ENCODE results near the gene HEXIM1. TPM values are rescaled to one million over a fixed set of nuclear protein-coding genes. Genes with fewer than 3 reads are reported as not detected.

Gene HEXIM1
- total and polyA plus RNA-seq, 4 donors: 40.8 to 64.0 (median 55.7) TPM

DNA sequence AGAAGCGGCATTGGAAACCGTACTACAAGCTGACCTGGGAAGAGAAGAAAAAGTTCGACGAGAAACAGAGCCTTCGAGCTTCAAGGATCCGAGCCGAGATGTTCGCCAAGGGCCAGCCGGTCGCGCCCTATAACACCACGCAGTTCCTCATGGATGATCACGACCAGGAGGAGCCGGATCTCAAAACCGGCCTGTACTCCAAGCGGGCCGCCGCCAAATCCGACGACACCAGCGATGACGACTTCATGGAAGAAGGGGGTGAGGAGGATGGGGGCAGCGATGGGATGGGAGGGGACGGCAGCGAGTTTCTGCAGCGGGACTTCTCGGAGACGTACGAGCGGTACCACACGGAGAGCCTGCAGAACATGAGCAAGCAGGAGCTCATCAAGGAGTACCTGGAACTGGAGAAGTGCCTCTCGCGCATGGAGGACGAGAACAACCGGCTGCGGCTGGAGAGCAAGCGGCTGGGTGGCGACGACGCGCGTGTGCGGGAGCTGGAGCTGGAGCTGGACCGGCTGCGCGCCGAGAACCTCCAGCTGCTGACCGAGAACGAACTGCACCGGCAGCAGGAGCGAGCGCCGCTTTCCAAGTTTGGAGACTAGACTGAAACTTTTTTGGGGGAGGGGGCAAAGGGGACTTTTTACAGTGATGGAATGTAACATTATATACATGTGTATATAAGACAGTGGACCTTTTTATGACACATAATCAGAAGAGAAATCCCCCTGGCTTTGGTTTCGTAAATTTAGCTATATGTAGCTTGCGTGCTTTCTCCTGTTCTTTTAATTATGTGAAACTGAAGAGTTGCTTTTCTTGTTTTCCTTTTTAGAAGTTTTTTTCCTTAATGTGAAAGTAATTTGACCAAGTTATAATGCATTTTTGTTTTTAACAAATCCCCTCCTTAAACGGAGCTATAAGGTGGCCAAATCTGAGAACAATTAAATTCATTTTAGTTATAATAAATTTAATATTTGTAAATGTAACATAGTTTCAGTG lies 1.7 kb downstream of the HEXIM1 start:
- Histone ChIP-seq H3K9me3 (ENCODE audit: control insufficient read depth, low read length) (no peaks in the 10 kb centered on the region), H3K27ac (ENCODE audit: low read depth in 1 of 2, low read length in 2 of 2) (peak overlapping the region; percentile 71 to 94), H3K36me3 (ENCODE audit: control insufficient read depth in 1 of 2, insufficient read depth in 2 of 2, low read length in 1 of 2) (no peaks in the 10 kb centered on the region), H3K27me3 (ENCODE audit: control insufficient read depth in 1 of 2, insufficient read depth in 2 of 2, low read length in 1 of 2) (peaks cover 0 to 2% of the 10 kb centered on the region in 2 donors), H3K4me1 (ENCODE audit: control insufficient read depth in 1 of 2, insufficient read depth in 2 of 2, low read length in 2 of 2) (peaks cover 0 to 2% of the 10 kb centered on the region in 2 donors), H3K4me3 (ENCODE audit: low read length in 2 of 2) (peak overlapping the region; percentile 60 to 64)
- intact Hi-C loops (cut with DNase I): loop anchor here in 1 of 2 donors (2.0 to 10.0 kb wide), 3 partner anchors 23 to 165 kb away; partner anchors contain the start of gene MAP3K14
- ATAC-seq (ENCODE audit: low FRiP score) (peak; percentile 23), DNase-seq (peak; percentile 84 to 89)
- WGBS, 2 donors: 0% methylated on average over 56 of the region's 56 CpGs

DNA sequence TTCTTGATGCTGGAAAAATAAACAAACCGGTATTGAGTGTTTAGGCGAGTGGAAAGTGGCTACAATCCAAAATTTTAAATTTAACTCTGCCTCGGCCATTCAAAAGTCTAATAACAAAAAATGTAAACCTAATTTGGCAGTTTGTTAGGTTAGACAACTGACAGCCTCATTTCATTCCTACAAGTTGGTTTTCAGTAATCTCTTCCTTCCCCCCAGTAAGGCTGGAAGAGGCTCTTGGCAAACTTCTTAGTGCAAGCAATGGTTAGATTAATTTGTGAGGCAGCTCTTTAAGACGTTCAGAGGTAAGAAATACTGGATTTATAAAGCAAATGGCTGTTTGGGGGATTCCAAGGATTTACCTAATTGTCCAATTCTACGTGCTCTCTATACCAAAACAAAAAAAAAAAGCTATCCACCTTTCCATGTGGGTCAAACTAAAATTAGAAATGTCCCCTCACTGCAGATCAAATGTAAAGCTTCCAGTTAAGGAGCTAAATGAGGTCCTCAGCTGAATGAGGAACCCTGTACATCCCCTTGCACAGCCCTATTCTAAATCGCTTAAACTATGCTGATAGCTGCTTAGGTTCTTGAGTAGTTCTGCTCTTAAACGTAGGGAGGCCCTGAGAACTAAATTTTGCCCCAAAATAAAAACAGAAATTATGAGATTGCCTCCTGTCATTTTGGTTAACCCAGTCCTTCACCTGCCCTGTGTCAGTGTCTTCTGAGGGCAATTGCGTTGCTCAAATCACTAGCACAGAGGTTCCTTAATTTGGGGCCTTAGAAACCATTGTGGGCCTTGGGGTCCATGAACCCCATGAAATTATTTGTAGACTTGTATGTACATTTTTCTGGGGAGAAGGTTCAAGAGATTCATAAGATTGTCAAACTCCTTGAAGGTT lies 2.9 kb downstream of the HEXIM1 start:
- H3K4me1 ChIP-seq (ENCODE audit: control insufficient read depth in 1 of 2, insufficient read depth in 2 of 2, low read length in 2 of 2): peaks cover 0 to 2% of the 10 kb centered on the region in 2 donors
- intact Hi-C loops (cut with DNase I): no loop called here
- DNase-seq (peak; percentile 1 to 4), ATAC-seq (ENCODE audit: low FRiP score) (no peak)
- no peaks in the 10 kb centered on the region for H3K36me3 ChIP-seq (ENCODE audit: control insufficient read depth in 1 of 2, insufficient read depth in 2 of 2, low read length in 1 of 2)
- H3K27me3 ChIP-seq (ENCODE audit: control insufficient read depth in 1 of 2, insufficient read depth in 2 of 2, low read length in 1 of 2): peaks cover 0 to 2% of the 10 kb centered on the region in 2 donors
- 10 to 12% methylated on average over 8 of the region's 8 CpGs for WGBS, 2 donors
- peak overlapping the region; percentile 41 to 48 for H3K4me3 ChIP-seq (ENCODE audit: low read length in 2 of 2)
- H3K9me3 ChIP-seq (ENCODE audit: control insufficient read depth, low read length): no peaks in the 10 kb centered on the region
- no peak overlapping the region for H3K27ac ChIP-seq (ENCODE audit: low read depth in 1 of 2, low read length in 2 of 2)

DNA sequence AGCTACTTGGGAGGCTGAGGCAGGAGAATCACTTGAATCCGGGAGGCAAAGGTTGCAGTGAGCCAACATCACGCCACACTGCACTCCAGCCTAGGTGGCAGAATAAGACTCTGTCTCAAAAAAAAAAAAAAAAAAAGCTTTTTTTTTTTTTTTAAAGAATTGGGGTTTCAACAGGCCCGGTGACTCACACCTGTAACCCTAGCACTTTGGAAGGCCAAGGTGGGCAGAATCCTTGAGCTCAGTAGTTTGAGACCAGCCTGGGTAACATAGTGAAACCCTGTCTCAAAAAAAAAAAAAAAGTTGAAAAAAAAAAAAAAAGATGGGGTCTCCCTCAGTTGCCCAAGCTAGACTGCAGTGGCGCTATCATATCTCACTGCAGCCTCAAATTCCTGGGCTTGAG lies 6.8 kb downstream of the HEXIM1 start:
- intact Hi-C loops (cut with DNase I): no loop called here
- ATAC-seq (ENCODE audit: low FRiP score) (no peak), DNase-seq (peak in 1 of 2 donors; percentile 9)
- Histone ChIP-seq H3K4me1 (ENCODE audit: control insufficient read depth in 1 of 2, insufficient read depth in 2 of 2, low read length in 2 of 2) (peaks cover 0 to 2% of the 10 kb centered on the region in 2 donors), H3K27ac (ENCODE audit: low read depth in 1 of 2, low read length in 2 of 2) (no peak overlapping the region), H3K36me3 (ENCODE audit: control insufficient read depth in 1 of 2, insufficient read depth in 2 of 2, low read length in 1 of 2) (no peaks in the 10 kb centered on the region), H3K27me3 (ENCODE audit: control insufficient read depth in 1 of 2, insufficient read depth in 2 of 2, low read length in 1 of 2) (no peaks in the 10 kb centered on the region), H3K4me3 (ENCODE audit: low read length in 2 of 2) (no peak overlapping the region), H3K9me3 (ENCODE audit: control insufficient read depth, low read length) (no peaks in the 10 kb centered on the region)
- 91 to 92% methylated on average over 4 of the region's 4 CpGs for WGBS, 2 donors

DNA sequence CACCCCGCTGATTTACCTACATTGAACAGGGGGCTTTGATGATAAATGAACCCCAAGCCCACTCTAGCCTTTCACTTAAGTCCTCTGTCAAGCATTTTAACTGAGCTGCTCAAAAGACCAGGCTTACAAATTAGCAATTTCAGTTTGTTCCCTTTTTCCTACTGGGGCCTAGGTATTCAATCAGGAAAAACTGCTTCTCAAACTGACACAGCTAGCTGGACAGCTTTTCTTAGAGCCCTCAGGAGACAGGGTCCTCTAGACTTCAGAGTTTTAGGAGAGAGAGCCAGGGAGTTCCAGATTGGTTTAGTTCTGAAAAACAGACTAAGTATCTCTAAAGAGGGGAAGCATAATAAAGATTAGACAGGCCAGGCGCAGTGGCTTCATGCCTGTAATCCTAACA lies 7.2 kb downstream of the HEXIM1 start:
- DNase-seq: no peak
- peaks cover 0 to 2% of the 10 kb centered on the region in 2 donors for H3K4me1 ChIP-seq (ENCODE audit: control insufficient read depth in 1 of 2, insufficient read depth in 2 of 2, low read length in 2 of 2)

DNA sequence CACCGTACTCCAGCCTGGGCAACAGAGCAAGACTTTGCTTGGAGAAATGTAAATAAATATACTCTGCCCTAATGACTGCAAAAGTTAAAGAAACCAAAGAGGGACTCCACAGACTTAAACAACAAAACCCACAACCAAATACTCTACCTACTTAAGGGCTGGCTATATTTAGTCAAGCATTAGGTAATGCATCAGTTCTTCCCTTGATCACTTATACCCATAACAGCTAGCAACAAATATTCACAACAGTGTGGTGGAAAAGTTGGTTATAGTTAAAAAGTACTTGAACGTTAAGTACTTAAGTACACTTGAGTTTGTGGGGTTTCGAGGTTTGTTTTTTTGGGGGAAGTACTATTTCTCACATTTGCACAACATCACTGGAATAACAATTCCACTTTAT lies 8.0 kb downstream of the HEXIM1 start:
- DNase-seq: no peak
- H3K9me3 ChIP-seq (ENCODE audit: control insufficient read depth, low read length): no peaks in the 10 kb centered on the region
- intact Hi-C loops (cut with DNase I): no loop called here
- peaks cover 0 to 2% of the 10 kb centered on the region in 2 donors for H3K4me1 ChIP-seq (ENCODE audit: control insufficient read depth in 1 of 2, insufficient read depth in 2 of 2, low read length in 2 of 2)
- H3K36me3 ChIP-seq (ENCODE audit: control insufficient read depth in 1 of 2, insufficient read depth in 2 of 2, low read length in 1 of 2): no peaks in the 10 kb centered on the region
- no peak overlapping the region for H3K4me3 ChIP-seq (ENCODE audit: low read length in 2 of 2)
- H3K27ac ChIP-seq (ENCODE audit: low read depth in 1 of 2, low read length in 2 of 2): no peak overlapping the region
- 89 to 90% methylated on average over 3 of the region's 3 CpGs for WGBS, 2 donors
- no peak for ATAC-seq (ENCODE audit: low FRiP score)
- H3K27me3 ChIP-seq (ENCODE audit: control insufficient read depth in 1 of 2, insufficient read depth in 2 of 2, low read length in 1 of 2): no peaks in the 10 kb centered on the region

More for the DNA sequence above, 7.2 kb downstream of the HEXIM1 start:
- 94 to 97% methylated on average over 2 of the region's 2 CpGs for WGBS, 2 donors
- ATAC-seq (ENCODE audit: low FRiP score): no peak
- Histone ChIP-seq H3K36me3 (ENCODE audit: control insufficient read depth in 1 of 2, insufficient read depth in 2 of 2, low read length in 1 of 2) (no peaks in the 10 kb centered on the region), H3K9me3 (ENCODE audit: control insufficient read depth, low read length) (no peaks in the 10 kb centered on the region), H3K27me3 (ENCODE audit: control insufficient read depth in 1 of 2, insufficient read depth in 2 of 2, low read length in 1 of 2) (no peaks in the 10 kb centered on the region), H3K4me3 (ENCODE audit: low read length in 2 of 2) (no peak overlapping the region), H3K27ac (ENCODE audit: low read depth in 1 of 2, low read length in 2 of 2) (no peak overlapping the region)
- intact Hi-C loops (cut with DNase I): no loop called here

DNA sequence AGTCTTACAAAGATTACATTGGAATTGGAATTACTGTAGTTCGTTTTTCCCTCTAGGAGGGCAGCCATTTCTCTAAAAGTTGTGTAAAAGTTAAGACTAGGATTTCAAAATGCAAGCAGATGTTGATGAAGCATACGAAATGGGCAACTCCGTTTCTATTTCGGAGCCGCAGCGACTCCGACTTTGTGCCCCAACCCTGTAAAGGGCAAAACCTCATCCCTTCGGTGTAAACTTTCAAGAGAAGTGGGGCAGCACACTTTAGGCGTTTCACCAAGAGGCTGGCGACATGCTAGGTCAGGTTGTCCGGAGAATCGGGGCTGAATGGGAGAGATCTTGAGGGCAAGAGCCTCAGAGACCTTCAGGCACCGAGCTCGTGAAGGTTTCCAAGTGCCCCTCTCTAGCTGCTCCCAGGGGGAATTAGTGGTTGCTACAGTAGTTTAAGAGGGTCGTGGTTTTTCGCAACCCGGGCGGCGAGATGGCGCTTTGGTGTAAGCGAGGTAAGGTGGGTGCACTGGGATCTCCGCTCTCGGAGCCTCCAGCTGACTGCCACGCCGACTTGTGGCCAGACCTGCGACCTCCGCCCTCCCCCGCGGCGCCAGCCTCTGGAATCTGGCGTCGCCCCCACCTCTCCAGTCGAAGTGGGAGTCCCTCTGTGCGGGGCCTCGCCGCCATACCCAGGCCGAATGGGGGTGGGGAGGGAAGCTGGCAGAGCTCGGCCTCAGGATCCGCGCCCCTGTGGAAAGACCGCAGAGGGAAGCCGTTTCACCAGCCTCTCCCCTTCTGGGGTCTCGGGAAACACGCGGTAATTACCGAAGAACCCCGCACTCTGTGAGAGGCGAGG lies 12.4 kb downstream of the HEXIM1 start:
- no peaks in the 10 kb centered on the region for H3K4me1 ChIP-seq (ENCODE audit: control insufficient read depth in 1 of 2, insufficient read depth in 2 of 2, low read length in 2 of 2)
- 0% methylated on average over 48 of the region's 48 CpGs for WGBS, 2 donors
- intact Hi-C loops (cut with DNase I): loop anchor here in 1 of 2 donors (1.0 kb wide), 2 partner anchors 11 to 12 kb away; partner anchors contain the start of gene HEXIM1

DNA sequence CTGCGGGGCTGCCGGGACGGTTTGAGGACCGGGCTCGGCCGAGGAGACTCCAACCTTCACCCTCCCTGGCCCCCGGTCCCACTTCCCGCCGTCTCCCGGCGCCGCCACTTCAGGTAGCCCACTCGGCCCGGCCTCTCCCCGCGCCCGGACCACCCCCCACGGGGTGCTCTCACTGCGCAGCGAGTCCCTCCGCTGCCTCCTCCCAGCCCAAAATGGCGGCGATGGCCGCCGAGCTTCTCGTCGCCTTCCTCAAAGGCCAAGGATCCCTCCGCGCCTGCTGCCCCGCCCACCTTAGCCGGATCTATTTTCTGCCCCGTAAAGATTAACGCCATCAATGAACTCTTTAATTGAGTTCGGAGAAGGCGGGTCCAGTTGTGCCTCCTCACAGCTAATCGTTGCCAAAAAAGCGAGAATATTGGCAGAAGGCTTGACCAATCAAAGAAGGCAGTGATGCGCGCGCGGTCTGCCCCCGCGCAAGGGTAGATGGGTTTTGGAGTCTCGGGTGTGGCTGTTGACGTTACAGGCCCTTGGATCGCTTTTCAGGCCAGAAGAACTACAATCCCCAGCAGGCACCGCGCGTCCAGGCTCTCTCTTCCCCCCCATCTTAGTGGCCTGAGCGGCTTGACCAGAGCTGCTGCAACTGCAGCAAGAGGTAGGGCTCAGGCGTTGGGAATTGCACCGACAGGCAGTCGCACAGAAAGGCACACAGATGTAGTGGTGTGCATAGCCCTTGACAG lies 13.2 kb downstream of the HEXIM1 start, which contains the start of gene HEXIM2:
Gene HEXIM2, plus strand, starts transcription at position 588 of the 737 bp plus-strand sequence. CDS start 919 bp downstream, outside the sequence.
- Histone ChIP-seq H3K36me3 (ENCODE audit: control insufficient read depth in 1 of 2, insufficient read depth in 2 of 2, low read length in 1 of 2) (no peaks in the 10 kb centered on the region), H3K27ac (ENCODE audit: low read depth in 1 of 2, low read length in 2 of 2) (peak within 1 kb of the TSS; percentile 78 to 95), H3K4me3 (ENCODE audit: low read length in 2 of 2) (peak within 1 kb of the TSS; percentile 69 to 76), H3K27me3 (ENCODE audit: control insufficient read depth in 1 of 2, insufficient read depth in 2 of 2, low read length in 1 of 2) (no peaks in the 10 kb centered on the region), H3K9me3 (ENCODE audit: control insufficient read depth, low read length) (no peaks in the 10 kb centered on the region), H3K4me1 (ENCODE audit: control insufficient read depth in 1 of 2, insufficient read depth in 2 of 2, low read length in 2 of 2) (no peaks in the 10 kb centered on the region)
- WGBS, 2 donors: 0 to 1% methylated on average over 53 of the region's 53 CpGs
- intact Hi-C loops (cut with DNase I): loop anchor here in 1 of 2 donors (1.0 kb wide), 2 partner anchors 10 to 13 kb away; partner anchors contain the start of gene HEXIM1
- ATAC-seq (ENCODE audit: low FRiP score) (peak; percentile 97), DNase-seq (peak; percentile 99)

More for the DNA sequence above, 12.4 kb downstream of the HEXIM1 start:
- ATAC-seq (ENCODE audit: low FRiP score): peak; percentile 85
- no peaks in the 10 kb centered on the region for H3K36me3 ChIP-seq (ENCODE audit: control insufficient read depth in 1 of 2, insufficient read depth in 2 of 2, low read length in 1 of 2)
- H3K9me3 ChIP-seq (ENCODE audit: control insufficient read depth, low read length): no peaks in the 10 kb centered on the region
- peak overlapping the region; percentile 78 to 95 for H3K27ac ChIP-seq (ENCODE audit: low read depth in 1 of 2, low read length in 2 of 2)
- H3K27me3 ChIP-seq (ENCODE audit: control insufficient read depth in 1 of 2, insufficient read depth in 2 of 2, low read length in 1 of 2): no peaks in the 10 kb centered on the region
- peak; percentile 80 to 89 for DNase-seq
- H3K4me3 ChIP-seq (ENCODE audit: low read length in 2 of 2): peak overlapping the region; percentile 69 to 76
